Tibial artery (tissue), 4 donors: Measurements from ENCODE around the gene GRAMD1B.

Source experiments
- DNase-seq, 2 donors: peaks; one replicate each; pipeline ENCODE4 v3.0.0-alpha.2; 2019
- H3K27ac ChIP-seq, 2 donors: fragments of 200-600 bp; sonication (generic) in 1 of 2; 1 replicate in 1 of 2; 2 replicates in 1 of 2; pipeline ENCODE4 v1.5.1; 2018 to 2019; ENCODE audit warnings: mild to moderate bottlenecking in 1 of 2
- H3K27me3 ChIP-seq, 2 donors: fragments of 200-600 bp; sonication (generic) in 1 of 2; one replicate each; pipeline versions ENCODE4 v1.5.1 to v1.6.0; 2016 to 2019
- H3K36me3 ChIP-seq, 3 donors: fragments of 200-600 bp; sonication (generic) in 2 of 3; one replicate each; pipeline ENCODE4 v1.5.1; 2016 to 2019; ENCODE audit warnings: mild to moderate bottlenecking in 2 of 3
- H3K4me1 ChIP-seq, 4 donors: fragments of 200-600 bp; sonication (generic) in 2 of 4; 1 replicate in 3 of 4; 2 replicates in 1 of 4; pipeline ENCODE4 v1.5.1; 2016 to 2019
- H3K4me3 ChIP-seq, 2 donors: fragments of 200-600 bp; sonication (generic) in 1 of 2; 1 replicate in 1 of 2; 2 replicates in 1 of 2; pipeline ENCODE4 v1.5.1; 2018 to 2019; ENCODE audit warnings: mild to moderate bottlenecking in 2 of 2
- H3K9me3 ChIP-seq, 3 donors: fragments of 200-600 bp; sonication (generic) in 1 of 3; one replicate each; pipeline ENCODE4 v1.5.1; 2016 to 2019
- CTCF ChIP-seq, 2 experiments: fragments of 200-600 bp in 1 of 2; fragments of 450-650 bp in 1 of 2; IDR thresholded peaks; one replicate each; pipeline ENCODE4 v1.5.1; 2017 to 2019; ENCODE audit warnings: antibody characterized with exemption in 2 of 2, mild to moderate bottlenecking in 1 of 2, moderate library complexity in 1 of 2
- intact Hi-C: fragments of 100-400 bp; cut with DNase I; formaldehyde crosslinking; loops from one replicate; pipeline ENCODE4 v1.15.0; 2023; ENCODE audit warnings: low total_unique reads

GRAMD1B gene

GRCh38 chr11:123474994-123475393 lies 44.9 kb downstream of the GRAMD1B start:
- peak in 1 of 2 donors; percentile 28 for DNase-seq
- TF ChIP-seq CTCF (IDR thresholded peaks at IDR 0.05) = no peak
- no peak overlapping the region for H3K27ac ChIP-seq
- H3K9me3 ChIP-seq = no peaks in the 10 kb centered on the region
- H3K36me3 ChIP-seq = no peaks in the 10 kb centered on the region
- intact Hi-C loops = loop anchor here (5.0 kb wide), 1 partner anchor 178 kb away; no protein-coding TSS in a partner anchor
- H3K4me1 ChIP-seq = peaks cover 0 to 7% (median 0%) of the 10 kb centered on the region in 4 donors
- H3K27me3 ChIP-seq = no peaks in the 10 kb centered on the region
- no peak overlapping the region for H3K4me3 ChIP-seq

- H3K4me1 ChIP-seq = peaks cover 0 to 7% (median 0%) of the 10 kb centered on the region in 4 donors
- no peak for DNase-seq
- no peaks in the 10 kb centered on the region for H3K36me3 ChIP-seq
- TF ChIP-seq CTCF (IDR thresholded peaks at IDR 0.05) = no peak
- H3K9me3 ChIP-seq = no peaks in the 10 kb centered on the region
- intact Hi-C loops = loop anchor here (5.0 kb wide), 1 partner anchor 178 kb away; no protein-coding TSS in a partner anchor
- H3K27me3 ChIP-seq = no peaks in the 10 kb centered on the region
- H3K27ac ChIP-seq = no peak overlapping the region
- H3K4me3 ChIP-seq = no peak overlapping the region
Measured at GRCh38 chr11:123475469-123475868, 45.4 kb downstream of the GRAMD1B start.

GRCh38 chr11:123477205-123477907 lies 47.3 kb downstream of the GRAMD1B start:
- Histone ChIP-seq H3K27me3 (no peaks in the 10 kb centered on the region), H3K27ac (no peak overlapping the region), H3K4me3 (no peak overlapping the region), H3K36me3 (no peaks in the 10 kb centered on the region), H3K9me3 (no peaks in the 10 kb centered on the region), H3K4me1 (peaks cover 0 to 7% (median 0%) of the 10 kb centered on the region in 4 donors)
- intact Hi-C loops = loop anchor here (5.0 kb wide), 1 partner anchor 180 kb away; no protein-coding TSS in a partner anchor
- TF ChIP-seq CTCF (IDR thresholded peaks at IDR 0.05) = no peak
- DNase-seq = no peak

- intact Hi-C loops = loop anchor here (5.0 kb wide), 1 partner anchor 181 kb away; no protein-coding TSS in a partner anchor
- Histone ChIP-seq H3K4me3 (no peak overlapping the region), H3K27me3 (no peaks in the 10 kb centered on the region), H3K4me1 (peaks cover 0 to 7% (median 0%) of the 10 kb centered on the region in 4 donors), H3K36me3 (no peaks in the 10 kb centered on the region), H3K27ac (no peak overlapping the region), H3K9me3 (no peaks in the 10 kb centered on the region)
- no peak for DNase-seq
- TF ChIP-seq CTCF (IDR thresholded peaks at IDR 0.05) = peak; percentile 60 to 65
Measured at GRCh38 chr11:123478352-123478987, 48.4 kb downstream of the GRAMD1B start.

GRCh38 chr11:123479048-123479837 lies 49.2 kb downstream of the GRAMD1B start:
- Histone ChIP-seq H3K4me3 (no peak overlapping the region), H3K9me3 (no peaks in the 10 kb centered on the region), H3K4me1 (peaks cover 0 to 7% (median 0%) of the 10 kb centered on the region in 4 donors), H3K36me3 (no peaks in the 10 kb centered on the region), H3K27me3 (no peaks in the 10 kb centered on the region), H3K27ac (no peak overlapping the region)
- no peak for TF ChIP-seq CTCF (IDR thresholded peaks at IDR 0.05)
- intact Hi-C loops = loop anchor here (5.0 kb wide), 1 partner anchor 182 kb away; no protein-coding TSS in a partner anchor
- DNase-seq = no peak
